GM12892 (cell line): Measurements from ENCODE around the gene GALNT7.

ENCODE experiments used
- POLR2AphosphoS5 ChIP-seq: IDR thresholded peaks from 2 replicates; pipeline ENCODE4 v1.6.1; 2011; ENCODE audit warnings: low read depth, low read length, control low read depth
- TAF1 ChIP-seq: IDR thresholded peaks from 2 replicates; pipeline ENCODE4 v1.6.1; 2011; ENCODE audit warnings: low read depth, mild to moderate bottlenecking, control low read depth, low read length, borderline replicate concordance

GRCh38 chr4:173371292-173372192, 202.9 kb downstream of the GALNT7 start:
- no peak for TF ChIP-seq TAF1
- TF ChIP-seq POLR2AphosphoS5 = no peak
